CD14-positive monocyte (primary cell): Measurements from ENCODE around the gene STPG3. TPM values are rescaled to one million over a fixed set of nuclear protein-coding genes. Genes with fewer than 3 reads are reported as not detected.

Source experiments
- DNase-seq, 3 donors: peaks; one replicate each; pipeline ENCODE4 v3.0.0-alpha.2; 2011 to 2022
- H2AFZ ChIP-seq: 2 replicates; pipeline ENCODE4 v1.6.0; 2012; ENCODE audit warnings: mild to moderate bottlenecking, low read depth, low read length, inconsistent platforms; ENCODE audit not compliant: insufficient read depth, poor library complexity, severe bottlenecking
- H3K27ac ChIP-seq, 2 donors: 1 replicate in 1 of 2; 2 replicates in 1 of 2; pipeline ENCODE4 v1.5.1; 2012 to 2013; ENCODE audit warnings: low read length in 2 of 2, control low read depth in 1 of 2, inconsistent platforms in 1 of 2, low read depth in 1 of 2, mild to moderate bottlenecking in 1 of 2
- H3K27me3 ChIP-seq, 2 donors: one replicate each; pipeline versions ENCODE4 v1.6.0 to v1.6.1; 2011 to 2013; ENCODE audit warnings: low read length in 2 of 2; ENCODE audit not compliant: control insufficient read depth in 2 of 2, insufficient read depth in 2 of 2
- H3K36me3 ChIP-seq, 2 donors: replicated peaks in 1 of 2; 1 replicate in 1 of 2; 2 replicates in 1 of 2; pipeline versions ENCODE4 v1.5.1 to v1.6.1; 2012 to 2013; ENCODE audit warnings: low read length in 2 of 2, control low read depth in 1 of 2, inconsistent platforms in 1 of 2, mild to moderate bottlenecking in 1 of 2; ENCODE audit not compliant: insufficient read depth in 2 of 2, control insufficient read depth in 1 of 2
- H3K4me1 ChIP-seq, 2 donors: 1 replicate in 1 of 2; 2 replicates in 1 of 2; pipeline versions ENCODE4 v1.5.1 to v1.6.1; 2012 to 2013; ENCODE audit warnings: low read length in 2 of 2, control low read depth in 1 of 2, inconsistent platforms in 1 of 2, mild to moderate bottlenecking in 1 of 2, moderate library complexity in 1 of 2; ENCODE audit not compliant: insufficient read depth in 2 of 2, control insufficient read depth in 1 of 2
- H3K4me2 ChIP-seq: replicated peaks from 2 replicates; pipeline ENCODE3; 2012; ENCODE audit warnings: low read length, moderate library complexity, mild to moderate bottlenecking; ENCODE audit not compliant: poor library complexity, severe bottlenecking; ENCODE audit errors: extremely low read depth
- H3K4me3 ChIP-seq, 3 experiments: fragments of 200-600 bp in 1 of 3; sonication (generic) in 1 of 3; replicated peaks in 1 of 3; 1 replicate in 2 of 3; 2 replicates in 1 of 3; pipeline ENCODE4 v1.5.1; 2011 to 2013; ENCODE audit warnings: low read length in 3 of 3, mild to moderate bottlenecking in 3 of 3, control low read depth in 2 of 3, low read depth in 2 of 3, inconsistent platforms in 1 of 3, moderate library complexity in 1 of 3
- H3K79me2 ChIP-seq: 2 replicates; pipeline ENCODE4 v1.6.0; 2012; ENCODE audit warnings: mild to moderate bottlenecking, control low read depth, inconsistent platforms, low read length, moderate library complexity; ENCODE audit not compliant: insufficient read depth
- H3K9ac ChIP-seq: 2 replicates; pipeline ENCODE4 v1.6.0; 2017; ENCODE audit warnings: low read length, mild to moderate bottlenecking; ENCODE audit not compliant: insufficient read depth, poor library complexity, severe bottlenecking
- H3K9me3 ChIP-seq, 2 donors: replicated peaks in 1 of 2; 1 replicate in 1 of 2; 2 replicates in 1 of 2; pipeline versions ENCODE4 v1.5.1 to v1.6.1; 2012 to 2013; ENCODE audit warnings: low read length in 2 of 2, control low read depth in 1 of 2; ENCODE audit not compliant: control insufficient read depth in 1 of 2, insufficient read depth in 1 of 2
- H4K20me1 ChIP-seq: 2 replicates; pipeline ENCODE4 v1.6.0; 2012; ENCODE audit warnings: mild to moderate bottlenecking, low read length, control low read depth, moderate library complexity; ENCODE audit not compliant: insufficient read depth
- H3K27ac Mint-ChIP-seq, 7 donors: one replicate each; pipeline ENCODE4 v1.8.0; 2020; ENCODE audit warnings: mild to moderate bottlenecking in 7 of 7, mixed read lengths in 7 of 7, moderate library complexity in 6 of 7, inconsistent platforms in 2 of 7
- H3K27me3 Mint-ChIP-seq, 3 donors: one replicate each; pipeline ENCODE4 v1.8.0; 2021 to 2022; ENCODE audit warnings: low read depth in 3 of 3, mild to moderate bottlenecking in 3 of 3, mixed read lengths in 3 of 3, moderate library complexity in 3 of 3, inconsistent platforms in 1 of 3
- H3K36me3 Mint-ChIP-seq, 2 donors: one replicate each; pipeline ENCODE4 v1.8.0; 2020; ENCODE audit warnings: mixed read lengths in 2 of 2, inconsistent platforms in 1 of 2, mild to moderate bottlenecking in 1 of 2
- H3K4me1 Mint-ChIP-seq: one replicate; pipeline ENCODE4 v1.8.0; 2020; ENCODE audit warnings: mild to moderate bottlenecking, mixed read lengths
- H3K4me3 Mint-ChIP-seq, 2 donors: one replicate each; pipeline ENCODE4 v1.8.0; 2020; ENCODE audit warnings: mild to moderate bottlenecking in 2 of 2, mixed read lengths in 2 of 2, moderate library complexity in 1 of 2
- H3K9me3 Mint-ChIP-seq, 7 donors: one replicate each; pipeline ENCODE4 v1.8.0; 2020 to 2022; ENCODE audit warnings: mixed read lengths in 7 of 7, mild to moderate bottlenecking in 6 of 7, moderate library complexity in 6 of 7, inconsistent platforms in 2 of 7
- CTCF ChIP-seq: fragments of 200-600 bp; IDR thresholded peaks from one replicate; pipeline ENCODE4 v1.8.0; 2022; ENCODE audit warnings: antibody characterized with exemption, mild to moderate bottlenecking
- WGBS: methylation state at CpG from one replicate; pipeline ENCODE4 v1.1.5; 2013; ENCODE audit warnings: missing lambda C conversion rate; ENCODE audit not compliant: insufficient coverage; 5-methylcytosine and 5-hydroxymethylcytosine counted together
- intact Hi-C, 2 donors: fragments of 100-400 bp; cut with micrococcal nuclease; formaldehyde crosslinking; loops; one replicate each; pipeline versions ENCODE4 v1.15.0 to v1.15.1; 2023
- polyA plus RNA-seq, 3 donors: library from polyadenylated mRNA; depleted of rRNA in 1 of 3; unstranded in 2 of 3; stranded (reverse) in 1 of 3; fragments of 300-500 nt in 2 of 3; fragments of >200 nt in 1 of 3; fragmentation: Illumina TruSeq in 2 of 3; gene quantifications; 1 replicate in 2 of 3; 2 replicates in 1 of 3; pipeline ENCODE4 v1.2.3, GENCODE V29; 2012 to 2021

STPG3 gene
- polyA plus RNA-seq, 3 donors = not detected

DNA sequence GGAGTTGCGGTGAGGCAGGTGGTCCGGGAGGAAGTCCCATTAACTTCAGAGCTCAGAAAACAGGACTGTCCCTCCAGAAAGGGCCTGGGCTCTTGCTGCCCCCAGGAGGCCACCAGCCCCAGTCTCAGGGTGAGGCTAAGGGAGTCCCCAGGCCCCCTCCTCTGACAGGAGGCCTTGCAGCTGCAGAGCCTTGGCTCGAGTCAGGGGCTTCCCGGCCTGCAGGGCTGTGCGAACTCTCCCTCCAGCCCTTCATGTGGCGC lies 3.2 kb upstream of the STPG3 start:
- WGBS = 100% methylated on average over 2 of the region's 6 CpGs
- no peak for TF ChIP-seq CTCF
- Histone ChIP-seq H3K9me3 (no peaks in the 10 kb centered on the region), H3K36me3 (peaks cover 9 to 10% of the 10 kb centered on the region in 2 donors), H4K20me1 (peaks cover 20% of the 10 kb centered on the region), H3K4me1 (peaks cover 6 to 13% of the 10 kb centered on the region in 2 donors), H3K27me3 (no peaks in the 10 kb centered on the region), H2AFZ (no peak overlapping the region), H3K79me2 (peaks cover 3% of the 10 kb centered on the region), H3K9ac (no peak overlapping the region), H3K4me2 (no peak overlapping the region), H3K4me3 (no peak overlapping the region), H3K27ac (no peak overlapping the region)
- H3K27me3 Mint-ChIP-seq = peaks cover 2 to 7% (median 6%) of the 10 kb centered on the region in 3 donors
- intact Hi-C loops = no loop called here
- DNase-seq = no peak
- H3K9me3 Mint-ChIP-seq = no peaks in the 10 kb centered on the region
- H3K36me3 Mint-ChIP-seq = peaks cover 7 to 10% of the 10 kb centered on the region in 2 donors
- H3K4me3 Mint-ChIP-seq = no peak overlapping the region
- H3K27ac Mint-ChIP-seq = no peak overlapping the region
- H3K4me1 Mint-ChIP-seq = peaks cover 16% of the 10 kb centered on the region

- no peak overlapping the region for H3K4me3 Mint-ChIP-seq
- 91% methylated on average over 12 of the region's 18 CpGs for WGBS
- peaks cover 5 to 11% (median 6%) of the 10 kb centered on the region in 3 donors for H3K27me3 Mint-ChIP-seq
- Histone ChIP-seq H3K9me3 (no peaks in the 10 kb centered on the region), H2AFZ (no peak overlapping the region), H3K27ac (no peak overlapping the region), H3K4me2 (no peak overlapping the region), H3K4me3 (no peak overlapping the region), H4K20me1 (peaks cover 3% of the 10 kb centered on the region), H3K4me1 (peaks cover 7 to 12% of the 10 kb centered on the region in 2 donors), H3K9ac (no peak overlapping the region), H3K36me3 (no peaks in the 10 kb centered on the region), H3K27me3 (no peaks in the 10 kb centered on the region), H3K79me2 (peaks cover 3% of the 10 kb centered on the region)
- H3K4me1 Mint-ChIP-seq = peaks cover 6% of the 10 kb centered on the region
- no peak for DNase-seq
- no peaks in the 10 kb centered on the region for H3K36me3 Mint-ChIP-seq
- no peak overlapping the region for H3K27ac Mint-ChIP-seq
- intact Hi-C loops = no loop called here
- H3K9me3 Mint-ChIP-seq = no peaks in the 10 kb centered on the region
- TF ChIP-seq CTCF = no peak
These were observed 525 bp upstream of the STPG3 start for GRCh38 chr9:137250329-137251193.
